Fibroblast of skin of left quadriceps (primary cell): ENCODE results near the gene PPM1E.
A peak's percentile ranks its signal among the peaks of the same experiment; 100 is the strongest.
"Not testable (repeated sequence)": the region's sequence is repeated elsewhere in the genome, so short reads cannot be mapped to it uniquely, and the experiment has no call there.

Experiments used
- DNase-seq, 2 experiments: peaks; one replicate each; pipeline ENCODE4 v3.0.0-alpha.2; 2013; ENCODE audit warnings: low read depth in 2 of 2

PPM1E gene

DNA sequence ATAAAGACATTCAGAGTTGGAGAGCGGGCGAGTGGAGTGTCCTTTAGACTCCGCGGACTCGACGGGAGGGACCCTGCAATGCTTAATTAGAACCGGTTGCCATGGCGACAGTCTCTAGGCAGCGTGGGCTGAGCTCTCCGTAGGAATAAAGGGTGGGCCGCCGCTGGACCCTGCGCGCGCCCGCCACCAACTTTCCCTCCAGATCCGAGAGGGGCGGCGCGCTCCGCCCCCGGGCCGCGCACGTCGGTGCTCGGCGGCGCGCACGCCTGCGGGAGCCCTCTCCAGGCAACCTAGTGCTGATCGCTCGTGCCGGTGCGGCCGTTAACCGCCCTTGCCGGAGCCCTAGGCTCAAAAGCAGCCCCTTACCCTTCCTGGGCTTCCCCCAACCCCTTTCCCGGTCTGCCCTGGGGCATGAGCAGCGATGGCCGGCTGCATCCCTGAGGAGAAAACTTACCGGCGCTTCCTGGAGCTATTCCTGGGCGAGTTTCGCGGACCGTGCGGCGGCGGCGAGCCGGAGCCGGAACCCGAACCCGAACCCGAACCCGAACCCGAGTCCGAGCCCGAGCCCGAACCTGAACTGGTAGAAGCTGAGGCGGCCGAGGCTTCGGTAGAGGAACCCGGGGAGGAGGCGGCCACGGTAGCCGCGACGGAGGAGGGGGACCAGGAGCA is at the start of gene PPM1E:
Gene PPM1E (plus strand): TSS at position 278 of the 669 bp plus-strand sequence.
- peak; percentile 3 to 9 for DNase-seq

GRCh38 chr17:58706351-58707140 is 49.1 kb upstream of the PPM1E start:
- DNase-seq: no peak

GRCh38 chr17:58710948-58711552 is 44.6 kb upstream of the PPM1E start:
- peak; percentile 31 to 43 for DNase-seq

GRCh38 chr17:58722274-58722673 is 33.4 kb upstream of the PPM1E start:
- DNase-seq: no peak

GRCh38 chr17:58722696-58723095 is 33.0 kb upstream of the PPM1E start:
- DNase-seq: no peak

GRCh38 chr17:58728798-58729197 is 26.9 kb upstream of the PPM1E start:
- peak; percentile 6 to 13 for DNase-seq

DNA sequence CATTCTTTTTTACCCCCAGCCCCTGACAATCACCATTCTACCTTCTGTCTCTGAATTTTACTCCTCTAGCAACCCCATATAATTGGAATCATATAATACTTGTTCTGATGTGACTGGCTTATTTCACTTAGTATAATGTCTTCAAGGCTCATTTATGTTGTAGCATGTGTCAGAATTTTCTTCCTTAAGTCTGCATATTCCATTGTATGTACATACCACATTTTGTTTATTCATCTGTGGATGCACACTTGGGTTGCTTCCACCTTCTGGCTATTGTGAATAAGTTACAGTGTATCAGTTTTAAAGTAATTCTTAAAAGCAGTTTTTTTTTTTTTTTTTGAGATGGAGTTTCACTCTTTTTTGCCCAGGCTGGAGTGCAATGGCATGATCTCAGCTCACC is 24.7 kb upstream of the PPM1E start:
- DNase-seq: no peak

GRCh38 chr17:58734040-58734439 is 21.6 kb upstream of the PPM1E start:
- DNase-seq: no peak

DNA sequence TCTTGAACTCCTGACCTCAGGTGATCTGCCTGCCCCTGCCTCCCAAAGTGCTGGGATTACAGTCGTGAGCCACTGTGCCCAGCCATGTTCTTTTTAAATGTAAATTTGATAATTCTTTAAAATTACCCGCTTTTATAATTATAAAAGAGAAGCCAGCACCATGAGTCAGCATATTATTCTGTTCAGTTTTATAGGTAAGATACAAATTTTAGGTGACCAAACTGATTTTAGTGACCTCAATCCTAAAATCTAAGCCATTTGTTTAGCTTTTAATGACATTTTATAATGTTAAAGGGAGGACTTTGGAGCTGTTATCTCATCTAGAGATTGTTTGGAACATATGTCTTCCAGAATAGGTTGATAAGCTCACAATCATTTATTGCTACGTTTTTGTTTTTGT is 20.8 kb upstream of the PPM1E start:
- no peak for DNase-seq

DNA sequence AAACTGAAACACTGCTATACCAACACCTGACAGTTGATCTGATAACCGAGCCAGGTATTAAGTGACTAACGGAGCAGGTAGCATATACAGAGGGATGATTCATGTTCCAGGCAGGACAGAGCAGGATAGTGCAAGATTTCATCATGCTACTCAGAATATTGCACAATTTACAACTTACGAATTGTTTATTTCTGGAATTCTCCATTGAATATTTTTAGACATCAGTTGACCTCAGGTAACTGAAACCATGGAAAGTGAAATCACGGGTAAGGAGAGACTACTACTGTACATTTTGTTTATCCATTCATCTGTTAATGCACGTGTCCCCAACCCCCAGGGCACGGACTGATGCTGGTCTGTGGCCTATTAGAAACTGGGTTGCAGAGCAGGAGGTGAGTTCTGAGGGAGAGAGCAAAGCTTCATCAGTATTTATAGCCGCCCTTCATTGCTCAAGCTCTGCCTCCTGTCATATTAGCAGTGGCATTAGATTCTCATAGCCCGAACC is 14.5 kb upstream of the PPM1E start:
- DNase-seq: peak; percentile 11 to 17

- no peak for DNase-seq
Measured at GRCh38 chr17:58747674-58748073, 8.0 kb upstream of the PPM1E start.

- not testable (repeated sequence) for DNase-seq
Measured at GRCh38 chr17:58749627-58750026, 6.0 kb upstream of the PPM1E start.

- no peak for DNase-seq
Measured at GRCh38 chr17:58753026-58753425, 2.6 kb upstream of the PPM1E start.

- no peak for DNase-seq
Measured at GRCh38 chr17:58755269-58755576, 431 bp upstream of the PPM1E start.

- no peak for DNase-seq
Measured at GRCh38 chr17:58756246-58757161, 850 bp downstream of the PPM1E start.

DNA sequence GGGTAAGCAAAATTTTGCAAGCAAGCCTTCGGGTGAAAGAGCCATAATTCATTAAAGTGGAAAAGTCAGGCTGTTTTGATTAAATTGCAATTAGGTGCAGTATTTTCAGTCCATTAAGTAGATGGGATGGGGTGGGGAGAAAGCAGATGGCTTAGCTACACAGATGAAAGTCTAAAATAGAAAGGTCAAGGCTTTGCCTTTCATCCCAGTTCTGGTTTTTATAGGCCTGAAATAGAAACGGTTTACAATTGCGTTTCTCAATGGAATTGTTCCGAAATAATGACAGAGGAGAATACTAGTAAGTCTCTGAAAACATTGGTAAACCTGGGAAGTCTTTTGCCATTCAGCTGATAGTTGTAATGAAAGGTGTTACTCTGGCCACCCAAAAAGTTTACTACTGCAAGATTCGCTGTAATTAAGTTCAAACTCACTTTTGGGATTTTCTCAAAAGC is 1.5 kb downstream of the PPM1E start:
- no peak for DNase-seq

DNA sequence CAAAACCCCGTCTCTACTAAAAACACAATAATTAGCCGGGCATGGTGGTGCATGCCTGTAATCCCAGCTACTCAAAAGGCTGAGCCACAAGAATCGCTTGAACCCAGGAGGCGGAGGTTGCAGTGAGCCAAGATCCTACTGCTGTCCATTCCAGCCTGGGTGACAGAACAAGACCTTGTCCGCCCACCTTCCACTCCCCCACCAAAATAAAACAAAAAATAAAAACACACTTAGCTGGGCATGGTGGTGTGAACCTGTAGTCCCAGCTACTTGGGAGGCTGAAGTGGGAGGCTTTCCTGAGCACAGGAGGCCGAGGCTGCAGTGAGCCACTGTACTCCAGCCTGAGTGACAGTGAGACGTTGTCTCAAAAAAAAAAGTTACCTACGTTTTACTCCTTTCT is 3.2 kb downstream of the PPM1E start:
- DNase-seq: no peak

DNA sequence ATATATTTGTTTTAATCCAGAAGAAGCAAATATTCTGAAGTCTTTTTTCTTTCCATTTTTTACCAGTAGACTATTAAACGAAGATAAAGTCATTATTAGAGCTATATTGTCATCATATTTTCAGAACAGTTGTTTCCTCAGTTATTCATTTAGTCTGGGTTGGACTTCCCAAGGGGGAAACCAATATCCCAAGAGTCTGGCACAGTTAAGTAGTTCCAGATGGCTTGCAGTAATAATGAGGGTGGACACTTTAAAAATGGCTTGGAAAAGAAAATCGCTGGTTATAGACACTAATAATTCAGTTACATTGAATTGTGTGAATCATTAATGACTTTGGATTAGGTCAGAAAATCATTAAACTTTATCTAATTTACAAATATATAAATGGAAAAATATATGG is 3.9 kb downstream of the PPM1E start:
- DNase-seq: no peak

- no peak for DNase-seq
Measured at GRCh38 chr17:58760248-58760647, 4.6 kb downstream of the PPM1E start.

DNA sequence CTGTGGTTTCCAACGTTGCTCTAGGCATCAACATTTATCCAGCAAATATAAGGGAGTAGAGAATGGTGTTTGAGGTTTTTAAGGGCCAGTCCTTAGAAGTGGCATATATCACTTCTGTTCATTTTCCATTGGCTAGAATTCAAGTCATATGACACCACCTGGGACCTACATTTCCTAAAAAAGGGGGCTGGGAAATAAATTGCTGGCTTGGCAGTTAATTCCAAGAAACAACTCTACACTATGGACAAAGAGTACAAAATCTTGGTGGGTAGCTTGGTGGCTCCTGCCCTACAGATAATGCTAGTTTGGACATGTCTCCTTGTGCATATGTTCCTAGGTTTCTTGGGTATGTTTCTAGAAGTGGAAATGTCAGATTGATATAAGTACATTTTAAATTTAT is 7.6 kb downstream of the PPM1E start:
- DNase-seq: no peak

DNA sequence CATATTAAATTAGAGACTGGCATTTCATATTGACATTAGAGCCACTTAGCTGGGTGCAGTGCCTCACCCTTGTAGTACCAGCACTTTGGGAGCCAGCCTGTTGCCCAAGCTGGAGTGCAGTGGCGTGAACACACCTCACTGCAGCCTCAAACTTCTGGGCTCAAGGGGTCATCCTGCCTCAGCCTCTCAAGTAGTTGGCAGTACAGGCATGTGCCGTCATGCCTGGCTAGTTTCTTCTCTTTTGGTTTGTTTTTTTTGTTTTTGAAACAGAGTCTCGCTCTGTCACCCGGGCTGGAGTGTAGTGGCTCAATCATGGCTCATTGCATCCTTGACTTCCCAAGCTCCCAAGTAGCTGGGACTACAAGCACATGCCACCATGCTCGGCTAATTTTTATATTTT is 8.7 kb downstream of the PPM1E start:
- DNase-seq: no peak

GRCh38 chr17:58778482-58778881 is 22.8 kb downstream of the PPM1E start:
- not testable (repeated sequence) for DNase-seq
